Aorta (tissue), 5 donors: ENCODE data around the gene SLC26A11. TPM values are rescaled to one million over a fixed set of nuclear protein-coding genes. Genes with fewer than 3 reads are reported as not detected.
A peak's percentile ranks its signal among the peaks of the same experiment; 100 is the strongest.
"Not testable (repeated sequence)": the region's sequence is repeated elsewhere in the genome, so short reads cannot be mapped to it uniquely, and the experiment has no call there.

Source experiments
- ATAC-seq: fragments of 200-7000 bp; cut with Tn5 transposase; one replicate; pipeline ENCODE4 v1.9.1; 2022; ENCODE audit warnings: moderate library complexity; ENCODE audit not compliant: low FRiP score
- DNase-seq, 2 donors: peaks; one replicate each; pipeline ENCODE4 v3.0.0-alpha.2; 2020
- H3K27ac ChIP-seq, 2 donors: one replicate each; pipeline ENCODE4 v1.5.1; 2013; ENCODE audit warnings: low read length in 2 of 2, mild to moderate bottlenecking in 2 of 2, moderate library complexity in 2 of 2, control low read depth in 1 of 2, inconsistent platforms in 1 of 2, low read depth in 1 of 2
- H3K27me3 ChIP-seq, 2 donors: one replicate each; pipeline ENCODE4 v1.6.1; 2013; ENCODE audit warnings: control low read depth in 1 of 2, low read length in 1 of 2, mild to moderate bottlenecking in 1 of 2, moderate library complexity in 1 of 2; ENCODE audit not compliant: insufficient read depth in 2 of 2, control insufficient read depth in 1 of 2
- H3K36me3 ChIP-seq, 2 donors: one replicate each; pipeline ENCODE4 v1.6.1; 2013; ENCODE audit warnings: control low read depth in 1 of 2, low read length in 1 of 2, mild to moderate bottlenecking in 1 of 2; ENCODE audit not compliant: insufficient read depth in 2 of 2, control insufficient read depth in 1 of 2
- H3K4me1 ChIP-seq, 2 donors: one replicate each; pipeline ENCODE4 v1.6.1; 2013; ENCODE audit warnings: low read length in 2 of 2, control low read depth in 1 of 2, mild to moderate bottlenecking in 1 of 2, moderate library complexity in 1 of 2; ENCODE audit not compliant: insufficient read depth in 2 of 2, control insufficient read depth in 1 of 2
- H3K4me3 ChIP-seq, 2 donors: one replicate each; pipeline ENCODE4 v1.5.1; 2013; ENCODE audit warnings: low read length in 2 of 2, control low read depth in 1 of 2, mild to moderate bottlenecking in 1 of 2
- H3K9me3 ChIP-seq: one replicate; pipeline ENCODE4 v1.6.1; 2013; ENCODE audit warnings: mild to moderate bottlenecking, low read length; ENCODE audit not compliant: control insufficient read depth
- WGBS, 2 donors: extraction: QIAGEN DNeasy Blood & Tissue Kit; methylation state at CpG; one replicate each; pipeline ENCODE4 v1.1.7; 2013; 5-methylcytosine and 5-hydroxymethylcytosine counted together
- intact Hi-C, 2 donors: fragments of 100-400 bp; cut with DNase I; formaldehyde crosslinking; loops; one replicate each; pipeline versions ENCODE4 v1.14.2 to v1.15.0; 2022
- polyA plus RNA-seq, 2 donors: library from polyadenylated mRNA; stranded (reverse); fragments of 200-250 nt; gene quantifications; one replicate each; pipeline ENCODE4 v1.2.3, GENCODE V29; 2013
- total RNA-seq, 2 donors: library from RNA; stranded (reverse); fragmentation: NEBNext Ultra II Directional; extraction: Animal tissue kit (Norgen Biotek cat#: 25700); gene quantifications; one replicate each; pipeline ENCODE4 v1.2.1, GENCODE V29; 2021
- donor health status: healthy with polysubstance abuse.
- donor health status: Bipolar disorder and iron deficiency.
- donor health status: DM: no; HTN: no; CAD: no.
- donor health status: DM: no; HTN: no; CAD: no.
- donor health status: DM: yes; HTN: yes; CAD: no.

The SLC26A11 gene
- total and polyA plus RNA-seq, 4 donors: 7.3 to 34.0 (median 17.5) TPM

DNA sequence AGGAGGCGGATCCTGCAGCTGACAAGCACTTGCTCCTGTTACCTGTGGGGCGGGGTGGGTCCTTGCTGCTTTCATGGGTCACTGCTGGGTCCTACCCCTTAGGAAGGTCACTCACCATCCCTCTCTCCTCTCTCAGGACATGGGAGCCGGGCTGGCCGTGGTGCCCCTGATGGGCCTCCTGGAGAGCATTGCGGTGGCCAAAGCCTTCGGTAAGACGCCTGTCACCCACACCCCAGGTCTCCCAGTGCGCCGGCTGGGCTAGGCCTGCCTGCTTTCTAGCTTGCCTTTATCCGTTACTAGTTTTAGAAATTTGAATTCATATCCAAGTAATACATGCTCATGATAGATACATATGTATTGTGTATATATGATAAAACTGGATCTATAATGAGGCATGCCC, 17.2 kb downstream of the SLC26A11 start:
- H3K4me3 ChIP-seq: no peak overlapping the region
- no peak for DNase-seq
- no peak overlapping the region for H3K27ac ChIP-seq
- intact Hi-C loops: no loop called here
- peaks cover 2 to 3% of the 10 kb centered on the region in 2 donors for H3K36me3 ChIP-seq
- ATAC-seq: no peak
- H3K9me3 ChIP-seq: no peaks in the 10 kb centered on the region
- 96 to 97% methylated on average over 10 of the region's 10 CpGs for WGBS, 2 donors
- no peaks in the 10 kb centered on the region for H3K27me3 ChIP-seq
- H3K4me1 ChIP-seq: no peaks in the 10 kb centered on the region

- Histone ChIP-seq H3K27ac (no peak overlapping the region), H3K4me1 (no peaks in the 10 kb centered on the region), H3K27me3 (no peaks in the 10 kb centered on the region), H3K36me3 (peaks cover 2 to 11% of the 10 kb centered on the region in 2 donors), H3K4me3 (no peak overlapping the region), H3K9me3 (no peaks in the 10 kb centered on the region)
- 82 to 90% methylated on average over 14 of the region's 14 CpGs for WGBS, 2 donors
- intact Hi-C loops: no loop called here
- DNase-seq (no peak), ATAC-seq (no peak)
These were observed 22.3 kb downstream of the SLC26A11 start for GRCh38 chr17:80242505-80242904.

- no peaks in the 10 kb centered on the region for H3K27me3 ChIP-seq
- ATAC-seq: peak; percentile 19
- no peaks in the 10 kb centered on the region for H3K9me3 ChIP-seq
- H3K27ac ChIP-seq: no peak overlapping the region
- no peaks in the 10 kb centered on the region for H3K4me1 ChIP-seq
- DNase-seq: no peak
- intact Hi-C loops: no loop called here
- H3K4me3 ChIP-seq: no peak overlapping the region
- WGBS, 2 donors: 96 to 97% methylated on average over 26 of the region's 26 CpGs
- H3K36me3 ChIP-seq: peaks cover 2 to 11% of the 10 kb centered on the region in 2 donors
These were observed 23.6 kb downstream of the SLC26A11 start for GRCh38 chr17:80243526-80244433.

- intact Hi-C loops, ATAC-seq, H3K27ac ChIP-seq, H3K4me1 ChIP-seq, H3K9me3 ChIP-seq, H3K27me3 ChIP-seq, H3K4me3 ChIP-seq: not testable (repeated sequence)
- DNase-seq: peak in 1 of 2 donors; percentile 51
- H3K36me3 ChIP-seq: peaks cover 2 to 11% of the 10 kb centered on the region in 2 donors
- WGBS, 2 donors: 95% methylated on average over 6 of the region's 6 CpGs
These were observed 24.2 kb downstream of the SLC26A11 start for GRCh38 chr17:80244448-80244847.

DNA sequence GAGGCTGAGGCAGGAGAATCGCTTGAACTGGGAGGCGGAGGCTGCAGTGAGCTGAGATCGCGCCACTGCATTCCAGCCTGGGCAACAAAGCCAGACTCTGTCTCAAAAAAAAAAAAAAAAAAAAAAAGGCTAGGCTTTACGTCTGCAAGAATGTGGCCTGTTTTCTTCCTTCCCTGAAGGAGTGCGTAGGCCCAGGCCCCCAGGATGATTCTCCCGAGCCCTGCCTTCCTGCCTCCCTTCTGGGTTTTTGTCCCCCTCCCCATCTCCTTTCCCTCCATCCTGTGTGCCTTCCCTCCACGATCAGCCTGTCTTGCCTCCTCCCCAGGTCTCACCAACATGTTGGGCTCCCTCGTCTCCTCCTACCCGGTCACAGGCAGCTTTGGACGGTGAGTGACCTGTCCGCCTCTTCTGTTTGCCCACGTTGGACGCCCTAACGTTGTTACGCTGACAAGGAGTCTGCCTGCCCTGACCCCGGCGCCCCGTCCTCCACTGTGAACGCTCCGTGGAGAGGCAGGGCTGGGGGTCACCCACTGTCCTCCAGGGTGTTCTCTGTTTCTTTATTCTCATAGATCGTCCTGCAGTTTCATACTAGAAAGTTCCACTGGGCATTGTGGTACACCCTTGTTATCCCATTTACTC, 24.8 kb downstream of the SLC26A11 start:
- H3K27me3 ChIP-seq: no peaks in the 10 kb centered on the region
- peaks cover 2 to 11% of the 10 kb centered on the region in 2 donors for H3K36me3 ChIP-seq
- H3K27ac ChIP-seq: no peak overlapping the region
- no peaks in the 10 kb centered on the region for H3K4me1 ChIP-seq
- ATAC-seq (no peak), DNase-seq (peak in 1 of 2 donors; percentile 52)
- intact Hi-C loops: no loop called here
- WGBS, 2 donors: 84 to 86% methylated on average over 21 to 22 of the region's 22 CpGs
- H3K9me3 ChIP-seq: no peaks in the 10 kb centered on the region
- no peak overlapping the region for H3K4me3 ChIP-seq

- no peak overlapping the region for H3K27ac ChIP-seq
- 91 to 92% methylated on average over 27 of the region's 27 CpGs for WGBS, 2 donors
- DNase-seq: peak in 1 of 2 donors; percentile 64
- peaks cover 2 to 11% of the 10 kb centered on the region in 2 donors for H3K36me3 ChIP-seq
- no peaks in the 10 kb centered on the region for H3K9me3 ChIP-seq
- H3K4me1 ChIP-seq: no peaks in the 10 kb centered on the region
- no peak for ATAC-seq
- intact Hi-C loops: no loop called here
- H3K4me3 ChIP-seq: no peak overlapping the region
- no peaks in the 10 kb centered on the region for H3K27me3 ChIP-seq
These were observed 25.5 kb downstream of the SLC26A11 start for GRCh38 chr17:80245566-80246265.

DNA sequence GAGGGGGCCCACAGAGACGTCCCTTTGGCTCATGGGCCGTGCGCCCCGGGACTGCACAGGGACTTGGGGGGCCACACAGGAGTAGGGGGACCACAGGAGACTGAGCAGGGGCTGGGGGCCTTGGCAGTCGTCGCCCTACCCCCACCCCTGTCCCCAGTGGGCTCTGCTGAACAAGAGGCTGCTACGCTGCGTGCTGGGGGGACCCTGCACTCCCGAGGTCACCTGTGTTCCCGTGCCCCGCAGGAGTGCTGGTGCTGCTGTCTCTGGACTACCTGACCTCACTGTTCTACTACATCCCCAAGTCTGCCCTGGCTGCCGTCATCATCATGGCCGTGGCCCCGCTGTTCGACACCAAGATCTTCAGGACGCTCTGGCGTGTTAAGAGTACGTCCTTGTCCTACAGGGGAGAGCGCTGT, 26.0 kb downstream of the SLC26A11 start:
- Histone ChIP-seq H3K27ac (no peak overlapping the region), H3K27me3 (no peaks in the 10 kb centered on the region), H3K4me3 (no peak overlapping the region), H3K9me3 (no peaks in the 10 kb centered on the region), H3K36me3 (peaks cover 2 to 11% of the 10 kb centered on the region in 2 donors), H3K4me1 (no peaks in the 10 kb centered on the region)
- intact Hi-C loops: no loop called here
- no peak for ATAC-seq
- peak in 1 of 2 donors; percentile 47 for DNase-seq
- WGBS, 2 donors: 93 to 96% methylated on average over 16 to 19 of the region's 19 CpGs

DNA sequence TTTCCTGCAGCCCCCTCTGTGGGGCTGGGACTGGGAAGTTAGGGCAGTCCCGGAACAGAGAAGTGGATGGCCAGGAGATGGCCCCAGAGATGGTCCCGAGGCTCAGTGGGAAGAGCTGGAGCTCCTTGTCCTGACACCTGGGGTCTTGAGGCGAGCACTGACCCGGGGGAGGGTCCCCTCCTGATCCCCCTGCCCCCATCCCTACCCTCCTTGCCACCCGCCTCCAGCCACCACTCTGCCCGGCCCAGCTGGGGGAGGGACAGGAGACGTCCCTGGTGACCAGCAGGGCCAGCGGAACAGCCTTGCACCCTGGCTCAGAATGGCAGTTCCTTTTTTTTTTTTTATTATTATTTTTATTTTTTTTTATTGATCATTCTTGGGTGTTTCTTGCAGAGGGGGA, 26.5 kb downstream of the SLC26A11 start:
- Histone ChIP-seq H3K36me3 (peaks cover 2 to 11% of the 10 kb centered on the region in 2 donors), H3K4me1 (no peaks in the 10 kb centered on the region)
- intact Hi-C loops: no loop called here

More for the DNA sequence above, 26.5 kb downstream of the SLC26A11 start:
- no peak overlapping the region for H3K4me3 ChIP-seq
- H3K9me3 ChIP-seq: no peaks in the 10 kb centered on the region
- 90 to 92% methylated on average over 8 of the region's 8 CpGs for WGBS, 2 donors
- DNase-seq (peak in 1 of 2 donors; percentile 48), ATAC-seq (no peak)
- no peaks in the 10 kb centered on the region for H3K27me3 ChIP-seq
- no peak overlapping the region for H3K27ac ChIP-seq
